ENCODE data around the gene FAF1.

- TF ChIP-seq CTCF (IDR thresholded peaks at IDR 0.05; ENCODE audit: low read depth, low read length) (no peak), EZH2phosphoT487 (IDR thresholded peaks at IDR 0.05; ENCODE audit: low read depth) (no peak)
These were observed 530.1 kb downstream of the FAF1 start for GRCh38 chr1:50430010-50430405.

Measured in OCI-LY3 (cell line).